Bronchial epithelial cell (primary cell): ENCODE results near the gene OR1E1. TPM values are rescaled to one million over a fixed set of nuclear protein-coding genes. Genes with fewer than 3 reads are reported as not detected.
"Not testable (repeated sequence)": the region's sequence is repeated elsewhere in the genome, so short reads cannot be mapped to it uniquely, and the experiment has no call there.

Experiments
- DNase-seq: peaks from one replicate; pipeline ENCODE4 v3.0.0-alpha.2; 2010; ENCODE audit warnings: low read depth
- FAIRE-seq: peaks from 2 replicates; lab custom pipeline; 2011; peaks lifted over from hg19 to GRCh38; lab: Jason Lieb, UNC
- H3K27me3 ChIP-seq: 2 replicates; pipeline ENCODE4 v1.5.1; 2011; ENCODE audit warnings: low read length; ENCODE audit not compliant: control insufficient read depth, insufficient read depth
- H3K36me3 ChIP-seq: 2 replicates; pipeline ENCODE4 v1.5.1; 2011; ENCODE audit warnings: low read length; ENCODE audit not compliant: control insufficient read depth, insufficient read depth
- H3K4me3 ChIP-seq: 2 replicates; pipeline ENCODE4 v1.5.1; 2011; ENCODE audit warnings: mild to moderate bottlenecking, low read depth, low read length, control low read depth
- total RNA-seq: library from RNA; depleted of rRNA; stranded (reverse); fragments of >200 nt; gene quantifications from 2 replicates; pipeline ENCODE4 v1.2.1, GENCODE V29; 2014
- TF ChIP-seq, protein P1 (sequence below): IDR thresholded peaks from 2 replicates; pipeline ENCODE4 v1.5.1; 2011; ENCODE audit warnings: mild to moderate bottlenecking, moderate library complexity, low read length, control low read depth, inconsistent platforms; ENCODE audit not compliant: insufficient read depth, severe bottlenecking

The OR1E1 gene, protein sequence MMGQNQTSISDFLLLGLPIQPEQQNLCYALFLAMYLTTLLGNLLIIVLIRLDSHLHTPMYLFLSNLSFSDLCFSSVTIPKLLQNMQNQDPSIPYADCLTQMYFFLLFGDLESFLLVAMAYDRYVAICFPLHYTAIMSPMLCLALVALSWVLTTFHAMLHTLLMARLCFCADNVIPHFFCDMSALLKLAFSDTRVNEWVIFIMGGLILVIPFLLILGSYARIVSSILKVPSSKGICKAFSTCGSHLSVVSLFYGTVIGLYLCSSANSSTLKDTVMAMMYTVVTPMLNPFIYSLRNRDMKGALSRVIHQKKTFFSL
- not detected in 2 replicates for total RNA-seq

DNA sequence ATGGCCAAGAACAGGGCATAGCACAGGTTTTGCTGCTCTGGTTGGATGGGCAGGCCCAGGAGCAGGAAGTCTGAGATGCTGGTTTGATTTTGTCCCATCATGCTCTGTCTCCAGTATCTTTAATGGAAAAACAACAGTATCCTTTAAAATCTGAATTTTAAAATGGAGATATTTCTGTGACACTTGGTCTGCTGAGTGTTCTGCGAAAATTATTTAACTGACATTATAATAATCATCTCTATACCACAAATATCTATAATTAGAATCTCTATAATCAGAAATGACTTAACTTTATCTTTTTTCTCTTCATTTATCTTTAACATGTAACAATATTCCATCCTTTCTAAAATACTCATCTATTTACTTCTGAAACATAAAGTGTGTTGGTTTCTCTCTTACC, at the start of gene OR1E1:
OR1E1 (minus strand) TSS at position 101 of the 400 bp plus-strand sequence; CDS start at position 101, 0 bp downstream.
- FAIRE-seq (peak; percentile 23), DNase-seq (no peak)
- Histone ChIP-seq H3K27me3 (no peaks in the 10 kb centered on the region), H3K36me3 (no peaks in the 10 kb centered on the region), H3K4me3 (no peak within 1 kb of the TSS)
- TF ChIP-seq, protein P1, sequence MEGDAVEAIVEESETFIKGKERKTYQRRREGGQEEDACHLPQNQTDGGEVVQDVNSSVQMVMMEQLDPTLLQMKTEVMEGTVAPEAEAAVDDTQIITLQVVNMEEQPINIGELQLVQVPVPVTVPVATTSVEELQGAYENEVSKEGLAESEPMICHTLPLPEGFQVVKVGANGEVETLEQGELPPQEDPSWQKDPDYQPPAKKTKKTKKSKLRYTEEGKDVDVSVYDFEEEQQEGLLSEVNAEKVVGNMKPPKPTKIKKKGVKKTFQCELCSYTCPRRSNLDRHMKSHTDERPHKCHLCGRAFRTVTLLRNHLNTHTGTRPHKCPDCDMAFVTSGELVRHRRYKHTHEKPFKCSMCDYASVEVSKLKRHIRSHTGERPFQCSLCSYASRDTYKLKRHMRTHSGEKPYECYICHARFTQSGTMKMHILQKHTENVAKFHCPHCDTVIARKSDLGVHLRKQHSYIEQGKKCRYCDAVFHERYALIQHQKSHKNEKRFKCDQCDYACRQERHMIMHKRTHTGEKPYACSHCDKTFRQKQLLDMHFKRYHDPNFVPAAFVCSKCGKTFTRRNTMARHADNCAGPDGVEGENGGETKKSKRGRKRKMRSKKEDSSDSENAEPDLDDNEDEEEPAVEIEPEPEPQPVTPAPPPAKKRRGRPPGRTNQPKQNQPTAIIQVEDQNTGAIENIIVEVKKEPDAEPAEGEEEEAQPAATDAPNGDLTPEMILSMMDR = no peak

DNA sequence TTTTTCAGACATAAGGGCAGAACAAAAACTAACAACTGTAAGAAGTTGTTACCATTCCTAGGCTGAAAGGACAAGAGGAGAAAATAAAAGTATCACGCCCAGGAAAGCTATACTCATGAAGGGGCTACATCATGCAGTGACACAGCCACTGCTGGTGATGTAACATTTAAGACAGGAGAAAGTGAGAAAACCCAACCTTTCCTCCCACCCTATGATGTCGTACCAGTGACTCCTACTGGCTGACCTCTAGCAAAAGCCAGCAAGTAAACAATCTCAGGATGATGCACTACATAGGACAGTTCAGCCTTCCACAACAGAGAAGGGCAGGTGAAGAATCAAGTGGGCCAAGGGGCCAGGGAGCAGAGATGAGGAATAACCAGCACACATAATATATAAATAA, 49.4 kb upstream of the OR1E1 start:
- Histone ChIP-seq H3K4me3 (no peak overlapping the region), H3K27me3 (no peaks in the 10 kb centered on the region), H3K36me3 (no peaks in the 10 kb centered on the region)
- no peak for FAIRE-seq
- TF ChIP-seq, protein P1 = no peak
- DNase-seq = peak; percentile 54

DNA sequence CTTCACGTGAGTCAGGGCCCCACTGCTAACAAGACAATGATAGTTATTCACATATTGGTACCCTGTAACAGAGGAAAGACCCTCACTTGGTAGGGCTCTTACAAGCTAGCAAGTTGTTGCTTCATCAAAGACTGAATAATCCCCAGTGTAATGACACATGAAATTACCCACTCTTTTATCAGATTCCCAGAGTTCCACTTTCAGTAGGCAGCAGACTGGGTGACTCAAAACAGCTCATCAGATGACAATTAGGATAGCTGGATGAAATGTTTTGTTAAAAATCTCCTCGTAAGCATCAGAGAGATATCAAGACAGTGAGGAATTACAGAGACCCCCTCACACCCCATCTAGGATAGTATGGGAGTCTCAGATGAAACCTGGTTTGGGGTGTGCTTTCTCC, 42.2 kb upstream of the OR1E1 start:
- Histone ChIP-seq H3K27me3 (no peaks in the 10 kb centered on the region), H3K36me3 (no peaks in the 10 kb centered on the region), H3K4me3 (no peak overlapping the region)
- peak; percentile 22 for DNase-seq
- TF ChIP-seq, protein P1 = no peak
- FAIRE-seq = no peak

DNA sequence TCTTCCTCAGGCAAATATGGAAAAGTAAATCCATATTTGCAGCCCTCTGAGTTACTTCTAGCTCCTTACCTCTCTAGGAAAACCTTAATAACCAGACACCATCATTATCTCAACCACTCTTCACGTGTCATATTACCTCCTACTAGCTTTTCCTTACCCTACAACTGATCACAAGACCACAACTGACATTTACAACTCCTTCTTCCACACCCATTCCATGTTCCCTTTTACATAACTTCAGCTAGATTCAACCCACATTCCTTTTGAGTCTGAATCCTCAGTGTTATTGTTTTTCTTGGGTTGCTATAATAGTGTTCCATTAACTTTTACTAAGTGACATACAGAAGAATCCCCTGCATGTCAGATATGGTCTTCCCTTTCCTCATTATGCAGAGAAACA, 40.2 kb upstream of the OR1E1 start:
- Histone ChIP-seq H3K36me3 (no peaks in the 10 kb centered on the region), H3K27me3 (no peaks in the 10 kb centered on the region), H3K4me3 (no peak overlapping the region)
- DNase-seq (no peak), FAIRE-seq (no peak)
- TF ChIP-seq, protein P1 = no peak

DNA sequence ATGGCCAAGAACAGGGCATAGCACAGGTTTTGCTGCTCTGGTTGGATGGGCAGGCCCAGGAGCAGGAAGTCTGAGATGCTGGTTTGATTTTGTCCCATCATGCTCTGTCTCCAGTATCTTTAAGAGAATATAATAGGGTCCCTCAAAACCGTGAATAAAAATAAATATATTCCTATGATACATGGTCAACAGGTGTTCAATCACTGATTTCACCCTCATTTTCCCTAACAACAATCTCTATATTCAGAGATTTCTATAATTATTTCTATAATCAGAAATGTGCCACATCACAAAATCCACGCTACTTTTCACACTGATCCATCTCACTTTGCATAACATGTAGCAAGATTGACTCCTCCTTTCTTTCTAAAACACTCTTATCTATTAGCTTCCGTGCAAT, 35.5 kb upstream of the OR1E1 start, which contains the start of gene OR1E2:
OR1E2 (minus strand) TSS at position 101 of the 400 bp plus-strand sequence; CDS start at position 101, 0 bp downstream.
- H3K4me3 ChIP-seq = no peak within 1 kb of the TSS
- TF ChIP-seq, protein P1 = no peak
- DNase-seq (no peak), FAIRE-seq (no peak)
- H3K36me3 ChIP-seq = no peaks in the 10 kb centered on the region
- no peaks in the 10 kb centered on the region for H3K27me3 ChIP-seq

DNA sequence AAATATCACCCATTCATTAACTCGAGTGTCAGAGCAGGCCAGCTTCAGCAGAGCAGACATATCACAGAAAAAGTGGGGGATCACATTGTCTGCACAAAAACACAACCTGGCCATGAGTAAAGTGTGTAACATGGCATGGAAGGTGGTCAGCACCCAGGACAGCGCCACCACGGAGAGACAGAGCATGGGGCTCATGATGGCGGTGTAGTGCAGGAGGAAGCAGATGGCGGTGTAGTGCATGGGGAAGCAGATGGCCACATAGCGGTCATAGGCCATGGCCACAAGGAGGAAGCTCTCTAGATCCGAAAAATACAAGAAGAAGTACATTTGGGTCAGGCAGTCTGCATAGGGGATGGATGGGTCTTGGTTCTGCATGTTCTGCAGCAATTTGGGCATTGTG, 35.0 kb upstream of the OR1E1 start:
- H3K36me3 ChIP-seq, H3K4me3 ChIP-seq, H3K27me3 ChIP-seq, DNase-seq: not testable (repeated sequence)
- peak; percentile 99 for FAIRE-seq
